ENCODE results near the gene CHST1.

The CHST1 gene
- long read RNA-seq = 0 reads

- Histone ChIP-seq H3K27ac (replicated peaks) (no peak within 1 kb of the TSS), H3K4me3 (replicated peaks; ENCODE audit: insufficient read depth, low read length) (no peak within 1 kb of the TSS), H3K27me3 (ENCODE audit: insufficient read depth, poor library complexity, severe bottlenecking) (peaks cover 63% of the 10 kb centered on the region)
- DNase-seq (ENCODE audit: low read depth in 1 of 2, low spot score in 1 of 2) = peak in 1 of 2 experiments; percentile 3
- TF ChIP-seq, protein P1, sequence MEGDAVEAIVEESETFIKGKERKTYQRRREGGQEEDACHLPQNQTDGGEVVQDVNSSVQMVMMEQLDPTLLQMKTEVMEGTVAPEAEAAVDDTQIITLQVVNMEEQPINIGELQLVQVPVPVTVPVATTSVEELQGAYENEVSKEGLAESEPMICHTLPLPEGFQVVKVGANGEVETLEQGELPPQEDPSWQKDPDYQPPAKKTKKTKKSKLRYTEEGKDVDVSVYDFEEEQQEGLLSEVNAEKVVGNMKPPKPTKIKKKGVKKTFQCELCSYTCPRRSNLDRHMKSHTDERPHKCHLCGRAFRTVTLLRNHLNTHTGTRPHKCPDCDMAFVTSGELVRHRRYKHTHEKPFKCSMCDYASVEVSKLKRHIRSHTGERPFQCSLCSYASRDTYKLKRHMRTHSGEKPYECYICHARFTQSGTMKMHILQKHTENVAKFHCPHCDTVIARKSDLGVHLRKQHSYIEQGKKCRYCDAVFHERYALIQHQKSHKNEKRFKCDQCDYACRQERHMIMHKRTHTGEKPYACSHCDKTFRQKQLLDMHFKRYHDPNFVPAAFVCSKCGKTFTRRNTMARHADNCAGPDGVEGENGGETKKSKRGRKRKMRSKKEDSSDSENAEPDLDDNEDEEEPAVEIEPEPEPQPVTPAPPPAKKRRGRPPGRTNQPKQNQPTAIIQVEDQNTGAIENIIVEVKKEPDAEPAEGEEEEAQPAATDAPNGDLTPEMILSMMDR (IDR thresholded peaks at IDR 0.05; ENCODE audit: insufficient read depth, low read length) = no peak
- TF ChIP-seq REST (IDR thresholded peaks at IDR 0.05; ENCODE audit: insufficient replicate concordance, low read depth) (no peak), GABPA (IDR thresholded peaks at IDR 0.05; ENCODE audit: low read depth) (no peak), POLR2AphosphoS5 (IDR thresholded peaks at IDR 0.05; ENCODE audit: low read depth) (no peak), SPI1 (IDR thresholded peaks at IDR 0.05; ENCODE audit: borderline replicate concordance, low read depth) (no peak)
These were observed at the start of gene CHST1 for GRCh38 chr11:45665206-45665932. Gene CHST1, minus strand, starts transcription at chr11:45665622. Its CDS starts 14,699 bp downstream, at chr11:45650923.

GRCh38 chr11:45713573-45713972, 48.2 kb upstream of the CHST1 start:
- Histone ChIP-seq H3K27ac (replicated peaks) (no peak overlapping the region), H3K27me3 (ENCODE audit: insufficient read depth, poor library complexity, severe bottlenecking) (peaks cover 14% of the 10 kb centered on the region), H3K4me3 (replicated peaks; ENCODE audit: insufficient read depth, low read length) (no peak overlapping the region)
- TF ChIP-seq REST (IDR thresholded peaks at IDR 0.05; ENCODE audit: insufficient replicate concordance, low read depth) (no peak), GABPA (IDR thresholded peaks at IDR 0.05; ENCODE audit: low read depth) (no peak)
- no peak for DNase-seq (ENCODE audit: low read depth in 1 of 2, low spot score in 1 of 2)

DNA sequence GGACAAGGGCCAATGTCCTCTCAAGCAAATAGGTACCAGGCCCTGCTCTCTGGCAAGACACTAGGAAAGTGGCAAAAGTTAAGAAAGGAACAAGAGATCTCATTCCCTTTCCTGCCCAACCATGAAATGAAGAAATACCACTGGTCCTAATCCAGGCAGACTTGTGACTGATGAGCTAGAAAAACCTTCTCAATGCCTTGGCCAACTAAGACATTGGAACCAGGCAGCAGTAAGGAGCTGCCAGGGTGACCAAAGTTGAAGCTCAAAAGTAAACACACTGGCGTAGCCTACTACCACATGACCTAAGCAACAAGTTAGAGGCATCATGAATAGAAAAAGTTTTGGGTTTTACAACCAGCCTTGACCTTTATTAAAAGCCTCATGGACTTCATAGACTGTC, 45.1 kb upstream of the CHST1 start:
- DNase-seq (ENCODE audit: low read depth in 1 of 2, low spot score in 1 of 2) = no peak
- Histone ChIP-seq H3K27ac (replicated peaks) (no peak overlapping the region), H3K27me3 (ENCODE audit: insufficient read depth, poor library complexity, severe bottlenecking) (peaks cover 23% of the 10 kb centered on the region), H3K4me3 (replicated peaks; ENCODE audit: insufficient read depth, low read length) (no peak overlapping the region)
- TF ChIP-seq REST (IDR thresholded peaks at IDR 0.05; ENCODE audit: insufficient replicate concordance, low read depth) (no peak), GABPA (IDR thresholded peaks at IDR 0.05; ENCODE audit: low read depth) (no peak), SPI1 (IDR thresholded peaks at IDR 0.05; ENCODE audit: borderline replicate concordance, low read depth) (no peak), POLR2AphosphoS5 (IDR thresholded peaks at IDR 0.05; ENCODE audit: low read depth) (no peak)
- TF ChIP-seq, protein P1 (IDR thresholded peaks at IDR 0.05; ENCODE audit: insufficient read depth, low read length) = no peak
